ENCODE measurements around the gene KCNMA1. TPM values are rescaled to one million over a fixed set of nuclear protein-coding genes. Genes with fewer than 3 reads are reported as not detected.

The KCNMA1 gene
- total and polyA plus RNA-seq, 8 donors: 0.92 to 155 (median 54.3) TPM

DNA sequence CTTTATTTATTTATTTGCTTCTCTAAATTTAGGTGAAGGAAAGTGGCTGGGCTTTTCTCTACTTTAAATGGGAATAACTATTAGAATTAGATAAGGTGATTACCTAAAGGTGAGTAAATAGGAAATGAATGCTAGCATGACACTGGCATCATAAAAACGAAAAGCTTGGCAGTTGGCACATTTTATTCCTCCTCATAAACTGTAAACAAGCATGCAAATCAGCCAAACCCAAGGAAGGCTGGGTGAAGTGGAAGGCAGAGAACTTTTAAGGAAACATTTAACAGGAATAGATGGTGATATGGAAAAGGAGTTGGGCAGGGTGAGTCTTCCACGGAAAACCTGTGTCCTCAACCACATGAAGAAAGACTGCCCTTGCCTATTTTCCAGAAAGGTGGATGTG lies 669.1 kb downstream of the KCNMA1 start:
- H3K4me3 ChIP-seq: no peak overlapping the region
- TF ChIP-seq EP300 (IDR thresholded peaks at IDR 0.05) (no peak), POLR2AphosphoS5 (IDR thresholded peaks at IDR 0.05) (no peak), POLR2A (IDR thresholded peaks at IDR 0.05) (no peak)
- TF ChIP-seq, protein P1, sequence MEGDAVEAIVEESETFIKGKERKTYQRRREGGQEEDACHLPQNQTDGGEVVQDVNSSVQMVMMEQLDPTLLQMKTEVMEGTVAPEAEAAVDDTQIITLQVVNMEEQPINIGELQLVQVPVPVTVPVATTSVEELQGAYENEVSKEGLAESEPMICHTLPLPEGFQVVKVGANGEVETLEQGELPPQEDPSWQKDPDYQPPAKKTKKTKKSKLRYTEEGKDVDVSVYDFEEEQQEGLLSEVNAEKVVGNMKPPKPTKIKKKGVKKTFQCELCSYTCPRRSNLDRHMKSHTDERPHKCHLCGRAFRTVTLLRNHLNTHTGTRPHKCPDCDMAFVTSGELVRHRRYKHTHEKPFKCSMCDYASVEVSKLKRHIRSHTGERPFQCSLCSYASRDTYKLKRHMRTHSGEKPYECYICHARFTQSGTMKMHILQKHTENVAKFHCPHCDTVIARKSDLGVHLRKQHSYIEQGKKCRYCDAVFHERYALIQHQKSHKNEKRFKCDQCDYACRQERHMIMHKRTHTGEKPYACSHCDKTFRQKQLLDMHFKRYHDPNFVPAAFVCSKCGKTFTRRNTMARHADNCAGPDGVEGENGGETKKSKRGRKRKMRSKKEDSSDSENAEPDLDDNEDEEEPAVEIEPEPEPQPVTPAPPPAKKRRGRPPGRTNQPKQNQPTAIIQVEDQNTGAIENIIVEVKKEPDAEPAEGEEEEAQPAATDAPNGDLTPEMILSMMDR (IDR thresholded peaks at IDR 0.05): no peak
- 47 to 60% (median 55%) methylated on average over 2 of the region's 2 CpGs for WGBS, 5 donors
- H3K27me3 ChIP-seq: no peaks in the 10 kb centered on the region
- H3K36me3 ChIP-seq: peaks cover 0 to 4% (median 0%) of the 10 kb centered on the region in 4 donors
- H3K9me3 ChIP-seq: no peaks in the 10 kb centered on the region
- H3K4me1 ChIP-seq: peaks cover 0 to 13% (median 0%) of the 10 kb centered on the region in 4 donors
- H3K27ac ChIP-seq: no peak overlapping the region
- no peak for DNase-seq
- intact Hi-C loops (cut with DNase I; ENCODE audit: low total_unique reads): no loop called here

DNA sequence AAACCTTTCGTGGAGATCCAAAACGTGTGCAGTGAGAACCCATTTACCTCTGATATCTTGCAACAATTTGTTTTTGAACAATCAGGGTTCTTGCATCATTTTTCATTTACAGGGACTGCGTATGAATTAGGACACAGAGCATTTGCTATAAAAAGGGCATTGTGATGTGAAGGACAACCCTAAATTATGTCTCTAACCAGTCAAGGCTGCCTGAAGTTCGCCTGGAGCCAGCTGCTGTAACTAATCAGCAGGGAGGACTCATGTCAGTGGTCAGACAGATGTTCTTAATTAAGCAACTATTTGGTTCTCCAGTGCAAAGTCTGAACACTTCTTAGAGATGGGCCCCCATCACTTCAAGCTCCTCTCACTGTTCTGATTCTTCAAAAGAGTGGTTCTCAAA lies 674.8 kb downstream of the KCNMA1 start:
- H3K27ac ChIP-seq: no peak overlapping the region
- no peaks in the 10 kb centered on the region for H3K27me3 ChIP-seq
- H3K4me1 ChIP-seq: no peaks in the 10 kb centered on the region
- no peak overlapping the region for H3K4me3 ChIP-seq
- 79 to 89% (median 82%) methylated on average over 4 of the region's 4 CpGs for WGBS, 5 donors
- H3K9me3 ChIP-seq: peaks cover 0 to 5% (median 2%) of the 10 kb centered on the region in 4 donors
- no peak for TF ChIP-seq POLR2AphosphoS5 (IDR thresholded peaks at IDR 0.05)
- no peak for TF ChIP-seq POLR2A (IDR thresholded peaks at IDR 0.05)
- H3K36me3 ChIP-seq: peaks cover 0 to 3% (median 0%) of the 10 kb centered on the region in 4 donors
- no peak for DNase-seq
- intact Hi-C loops (cut with DNase I; ENCODE audit: low total_unique reads): no loop called here

DNA sequence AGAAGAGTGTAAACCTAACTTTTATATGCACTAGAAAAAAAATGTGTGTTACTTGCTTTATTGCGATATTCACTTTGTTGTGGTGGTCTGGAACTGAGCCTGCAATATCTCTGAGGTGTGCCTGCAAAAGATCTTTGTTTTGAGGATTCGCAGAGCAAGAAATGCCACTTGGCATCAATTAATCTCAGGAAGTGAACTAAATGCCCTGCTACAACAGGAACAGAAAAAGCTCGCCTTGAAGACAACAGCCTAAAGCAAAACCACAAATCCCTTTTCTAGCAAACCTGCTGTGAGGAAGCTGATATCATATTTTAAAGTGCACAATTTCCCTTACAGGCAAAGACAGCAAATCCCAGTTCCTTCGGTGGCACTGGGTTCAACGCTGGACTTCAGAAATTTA lies 675.8 kb downstream of the KCNMA1 start:
- TF ChIP-seq POLR2AphosphoS5 (IDR thresholded peaks at IDR 0.05): no peak
- no peak for DNase-seq
- no peak overlapping the region for H3K4me3 ChIP-seq
- 60 to 76% (median 74%) methylated on average over 5 of the region's 5 CpGs for WGBS, 5 donors
- H3K27me3 ChIP-seq: no peaks in the 10 kb centered on the region
- H3K4me1 ChIP-seq: no peaks in the 10 kb centered on the region
- intact Hi-C loops (cut with DNase I; ENCODE audit: low total_unique reads): no loop called here
- H3K36me3 ChIP-seq: peaks cover 0 to 3% (median 0%) of the 10 kb centered on the region in 4 donors
- H3K27ac ChIP-seq: no peak overlapping the region
- peaks cover 0 to 5% (median 2%) of the 10 kb centered on the region in 4 donors for H3K9me3 ChIP-seq

DNA sequence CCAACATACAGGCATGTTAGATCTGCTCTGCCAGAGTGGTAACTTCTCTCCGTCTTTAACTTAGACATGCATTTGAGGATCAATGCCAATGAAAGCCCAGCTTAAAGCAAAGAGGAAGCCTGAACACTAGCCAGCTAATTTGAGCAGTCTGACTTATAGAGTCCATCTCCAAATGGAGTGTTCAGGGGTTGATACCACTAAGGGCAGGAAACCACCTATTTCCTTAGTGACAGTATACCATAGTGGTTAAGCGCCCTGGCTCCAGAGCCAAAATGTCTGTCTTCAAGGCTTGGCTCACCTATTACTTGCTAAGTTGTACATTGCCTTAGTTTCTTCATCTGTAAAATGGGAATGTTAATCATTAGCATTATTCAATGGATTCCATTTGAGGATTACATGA lies 678.5 kb downstream of the KCNMA1 start:
- TF ChIP-seq POLR2AphosphoS5 (IDR thresholded peaks at IDR 0.05) (no peak), POLR2A (IDR thresholded peaks at IDR 0.05) (no peak), EP300 (IDR thresholded peaks at IDR 0.05) (no peak)
- TF ChIP-seq, protein P1 (IDR thresholded peaks at IDR 0.05): no peak
- H3K9me3 ChIP-seq: peaks cover 0 to 5% (median 2%) of the 10 kb centered on the region in 4 donors
- intact Hi-C loops (cut with DNase I; ENCODE audit: low total_unique reads): no loop called here
- H3K4me1 ChIP-seq: no peaks in the 10 kb centered on the region
- no peaks in the 10 kb centered on the region for H3K27me3 ChIP-seq
- no peak for DNase-seq
- H3K27ac ChIP-seq: no peak overlapping the region
- H3K36me3 ChIP-seq: peaks cover 0 to 3% (median 0%) of the 10 kb centered on the region in 4 donors
- 87 to 100% (median 91%) methylated on average over 2 of the region's 2 CpGs for WGBS, 5 donors
- H3K4me3 ChIP-seq: no peak overlapping the region

DNA sequence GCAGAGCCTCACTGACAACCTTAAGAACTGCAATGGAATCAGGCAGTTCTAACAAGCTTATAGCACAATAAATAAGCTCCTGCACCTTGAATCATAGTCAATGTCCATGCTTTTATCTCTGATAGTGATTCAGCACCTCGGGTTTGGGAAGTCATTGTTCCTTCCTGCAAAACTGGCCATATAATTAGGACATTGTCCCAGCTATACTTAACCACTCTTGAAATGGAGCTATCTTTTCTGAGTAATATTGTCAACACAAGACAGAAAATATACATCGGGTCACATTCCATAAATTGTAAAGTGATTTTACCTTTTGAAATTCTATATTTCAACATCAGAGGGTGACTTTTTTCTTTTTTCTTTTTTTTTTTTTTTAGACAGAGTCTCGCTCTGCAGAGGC lies 682.8 kb downstream of the KCNMA1 start:
- no peak for DNase-seq
- no peaks in the 10 kb centered on the region for H3K9me3 ChIP-seq
- WGBS, 5 donors: 35 to 70% (median 43%) methylated on average over 3 of the region's 3 CpGs
- intact Hi-C loops (cut with DNase I; ENCODE audit: low total_unique reads): no loop called here
- no peak overlapping the region for H3K27ac ChIP-seq
- no peak for TF ChIP-seq POLR2AphosphoS5 (IDR thresholded peaks at IDR 0.05)
- no peak for TF ChIP-seq POLR2A (IDR thresholded peaks at IDR 0.05)
- TF ChIP-seq, protein P1 (IDR thresholded peaks at IDR 0.05): no peak
- TF ChIP-seq EP300 (IDR thresholded peaks at IDR 0.05): no peak
- H3K4me3 ChIP-seq: no peak overlapping the region
- H3K27me3 ChIP-seq: no peaks in the 10 kb centered on the region
- peaks cover 0 to 8% (median 2%) of the 10 kb centered on the region in 4 donors for H3K36me3 ChIP-seq
- H3K4me1 ChIP-seq: no peaks in the 10 kb centered on the region
